ENCODE data around the gene GCLM.

Gene GCLM

GRCh38 chr1:93877529-93877928 is 31.7 kb downstream of the GCLM start:
- H3K4me3 ChIP-seq (replicated peaks; ENCODE audit: insufficient read depth, low read length): peak overlapping the region; percentile 82; the same call in 1 of the 2 replicates
- no peak for TF ChIP-seq REST (IDR thresholded peaks at IDR 0.05; ENCODE audit: insufficient replicate concordance, low read depth)
- peak; percentile 59 for TF ChIP-seq SPI1 (IDR thresholded peaks at IDR 0.05; ENCODE audit: borderline replicate concordance, low read depth)
- TF ChIP-seq POLR2AphosphoS5 (IDR thresholded peaks at IDR 0.05; ENCODE audit: low read depth): no peak
- TF ChIP-seq GABPA (IDR thresholded peaks at IDR 0.05; ENCODE audit: low read depth): no peak
- no peak for TF ChIP-seq CTCF (IDR thresholded peaks at IDR 0.05; ENCODE audit: insufficient read depth, low read length)
- no peaks in the 10 kb centered on the region for H3K27me3 ChIP-seq (ENCODE audit: insufficient read depth, poor library complexity, severe bottlenecking)
- no peak overlapping the region for H3K27ac ChIP-seq (replicated peaks)
- DNase-seq (ENCODE audit: low read depth in 1 of 2, low spot score in 1 of 2): no peak

- H3K27ac ChIP-seq (replicated peaks): no peak overlapping the region
- DNase-seq (ENCODE audit: low read depth in 1 of 2, low spot score in 1 of 2): no peak
- TF ChIP-seq CTCF (IDR thresholded peaks at IDR 0.05; ENCODE audit: insufficient read depth, low read length): no peak
- no peak for TF ChIP-seq POLR2AphosphoS5 (IDR thresholded peaks at IDR 0.05; ENCODE audit: low read depth)
- no peak for TF ChIP-seq GABPA (IDR thresholded peaks at IDR 0.05; ENCODE audit: low read depth)
- TF ChIP-seq SPI1 (IDR thresholded peaks at IDR 0.05; ENCODE audit: borderline replicate concordance, low read depth): no peak
- no peak for TF ChIP-seq REST (IDR thresholded peaks at IDR 0.05; ENCODE audit: insufficient replicate concordance, low read depth)
- no peak overlapping the region for H3K4me3 ChIP-seq (replicated peaks; ENCODE audit: insufficient read depth, low read length)
- no peaks in the 10 kb centered on the region for H3K27me3 ChIP-seq (ENCODE audit: insufficient read depth, poor library complexity, severe bottlenecking)
Observed at GRCh38 chr1:93876244-93876643, 33.0 kb downstream of the GCLM start.

- DNase-seq (ENCODE audit: low read depth in 1 of 2, low spot score in 1 of 2): no peak
- Histone ChIP-seq H3K27ac (replicated peaks) (no peak overlapping the region), H3K27me3 (ENCODE audit: insufficient read depth, poor library complexity, severe bottlenecking) (no peaks in the 10 kb centered on the region), H3K4me3 (replicated peaks; ENCODE audit: insufficient read depth, low read length) (no peak overlapping the region)
- TF ChIP-seq CTCF (IDR thresholded peaks at IDR 0.05; ENCODE audit: insufficient read depth, low read length) (peak; percentile 38), REST (IDR thresholded peaks at IDR 0.05; ENCODE audit: insufficient replicate concordance, low read depth) (no peak), GABPA (IDR thresholded peaks at IDR 0.05; ENCODE audit: low read depth) (no peak), POLR2AphosphoS5 (IDR thresholded peaks at IDR 0.05; ENCODE audit: low read depth) (no peak)
Observed at GRCh38 chr1:93874025-93874651, 35.1 kb downstream of the GCLM start.

All from HL-60 (cell line).